GM12878 (cell line): ENCODE data around the gene FASN. TPM values are rescaled to one million over a fixed set of nuclear protein-coding genes. Genes with fewer than 3 reads are reported as not detected.

Experiments used
- CREM ChIP-seq: IDR thresholded peaks from 2 replicates; pipeline ENCODE4 v1.6.1; 2014; ENCODE audit warnings: antibody characterized with exemption, low read depth
- CUX1 ChIP-seq: IDR thresholded peaks from 2 replicates; pipeline ENCODE4 v1.6.1; 2012; ENCODE audit warnings: improper control_type of control experiment, low read depth, low read length; ENCODE audit not compliant: insufficient replicate concordance
- NR2F1 ChIP-seq: fragments of 450-650 bp; conservative IDR thresholded peaks from 2 replicates; pipeline ENCODE4 v1.6.1; 2017; ENCODE audit warnings: mild to moderate bottlenecking
- RELB ChIP-seq: fragments of 450-650 bp; IDR thresholded peaks from 2 replicates; pipeline ENCODE4 v1.6.1; 2017; ENCODE audit warnings: low read depth, mild to moderate bottlenecking, moderate library complexity
- TCF3 ChIP-seq: IDR thresholded peaks from 2 replicates; pipeline ENCODE4 v1.6.1; 2012; ENCODE audit warnings: low read depth, mild to moderate bottlenecking, low read length, borderline replicate concordance; ENCODE audit not compliant: insufficient read depth
- TCF7 ChIP-seq: IDR thresholded peaks from 2 replicates; pipeline ENCODE4 v1.6.1; 2014; ENCODE audit warnings: antibody characterized with exemption, borderline replicate concordance
- USF2 ChIP-seq: IDR thresholded peaks from 2 replicates; pipeline ENCODE4 v1.6.1; 2011; ENCODE audit warnings: low read depth, low read length, improper control_type of control experiment, borderline replicate concordance
- ZBTB33 ChIP-seq: fragments of 450-650 bp; IDR thresholded peaks from 2 replicates; pipeline ENCODE4 v1.6.1; 2017; ENCODE audit warnings: mild to moderate bottlenecking
- ZNF592 ChIP-seq: fragments of 450-650 bp; IDR thresholded peaks from 2 replicates; pipeline ENCODE4 v1.6.1; 2017; ENCODE audit warnings: mild to moderate bottlenecking, moderate library complexity
- polyA plus RNA-seq, 11 experiments: library from polyadenylated mRNA; depleted of rRNA in 4 of 11; unstranded in 6 of 11; stranded (reverse) in 5 of 11; fragments of >200 nt; fragmentation: Nextera tagmentation in 4 of 11; fragmentation: Illumina TruSeq in 1 of 11; extraction: Ambion mirVana in 4 of 11; extraction: Trizol in 1 of 11; gene quantifications; 1 replicate in 1 of 11; 2 replicates in 10 of 11; pipeline versions ENCODE4 v1.2.1 to v1.2.3, GENCODE V29; 2011 to 2016; ENCODE audit warnings: inconsistent platforms in 2 of 11, missing spikeins in 2 of 11, low read depth in 1 of 11
- total RNA-seq, 4 experiments: library from RNA; depleted of rRNA in 3 of 4; stranded (reverse); fragments of >200 nt in 3 of 4; fragmentation: Illumina TruSeq in 1 of 4; extraction: Trizol in 1 of 4; gene quantifications; 2 replicates each; pipeline versions ENCODE4 v1.2.1 to v1.2.3, GENCODE V29; 2013 to 2021

FASN gene
- total and polyA plus RNA-seq, 10 of the 15 experiments (the other 5 are each of a cell fraction or from before 2014, with no cell fraction given) = 0.19 to 333 (median 30.4) TPM

- TF ChIP-seq ZNF592 (no peak), TCF3 (no peak), ZBTB33 (no peak), TCF7 (no peak), USF2 (no peak), CUX1 (no peak), NR2F1 (no peak), CREM (no peak), RELB (no peak)
- TF ChIP-seq, all 136 proteins: peak for 0
These were observed 14.3 kb downstream of the FASN start (continued) for GRCh38 chr17:82083533-82084359.
